Panc1 (cell line): ENCODE data around the gene NRCAM. TPM values are rescaled to one million over a fixed set of nuclear protein-coding genes. Genes with fewer than 3 reads are reported as not detected.

Source experiments
- ATAC-seq: fragments of 200-7000 bp; cut with Tn5 transposase; 2 replicates; pipeline ENCODE4 v1.9.1; 2020; ENCODE audit warnings: mild to moderate bottlenecking, moderate library complexity
- BruUV-seq: library from RNA; stranded (reverse); fragments of 400-500 nt; replicated peaks from 2 replicates; lab custom pipeline; 2021; lab: Mats Ljungman, UMichigan
- CTCF ChIA-PET: fragments of 300-600 bp; sonication (Branson Sonifier 250); formaldehyde crosslinking; loops from one replicate; lab custom pipeline; 2022; ENCODE audit warnings: antibody characterized with exemption; lab: Charles Lee
- POLR2A ChIA-PET: fragments of 300-600 bp; sonication (Branson Sonifier 250); formaldehyde crosslinking; loops from one replicate; lab custom pipeline; 2022; ENCODE audit warnings: antibody characterized with exemption; lab: Charles Lee
- DNase-seq: peaks from one replicate; pipeline ENCODE4 v3.0.0-alpha.2; 2010; ENCODE audit warnings: low read depth, low spot score
- H3K27ac ChIP-seq: 2 replicates; pipeline ENCODE4 v1.5.1; 2011; ENCODE audit warnings: mild to moderate bottlenecking, low read length, inconsistent platforms
- H3K27me3 ChIP-seq: fragments of 200-500 bp; sonication (Bioruptor generic); 2 replicates; pipeline ENCODE4 v1.6.0; 2014; ENCODE audit warnings: low read length, inconsistent platforms; ENCODE audit not compliant: control insufficient read depth, insufficient read depth
- H3K36me3 ChIP-seq: fragments of 200-500 bp; sonication (Bioruptor generic); 2 replicates; pipeline ENCODE4 v1.5.1; 2014; ENCODE audit warnings: inconsistent platforms, mild to moderate bottlenecking, low read length, moderate library complexity; ENCODE audit not compliant: control insufficient read depth, insufficient read depth
- H3K4me1 ChIP-seq: 2 replicates; pipeline ENCODE4 v1.5.1; 2011; ENCODE audit warnings: inconsistent platforms, mild to moderate bottlenecking, low read length, moderate library complexity; ENCODE audit not compliant: control insufficient read depth, insufficient read depth
- H3K4me3 ChIP-seq, 2 experiments: 2 replicates each; pipeline ENCODE4 v1.5.1; 2011 to 2012; ENCODE audit warnings: low read depth in 2 of 2, low read length in 2 of 2, mild to moderate bottlenecking in 2 of 2, inconsistent platforms in 1 of 2, moderate library complexity in 1 of 2
- H3K9me3 ChIP-seq: fragments of 200-500 bp; sonication (Bioruptor generic); 2 replicates; pipeline ENCODE4 v1.5.1; 2014; ENCODE audit warnings: low read depth, mild to moderate bottlenecking, inconsistent platforms, low read length, moderate library complexity; ENCODE audit not compliant: control insufficient read depth, insufficient read depth
- POLR2AphosphoS5 ChIP-seq: IDR thresholded peaks from 2 replicates; pipeline ENCODE4 v1.6.1; 2012; ENCODE audit warnings: mild to moderate bottlenecking, low read depth, low read length, moderate library complexity
- REST ChIP-seq, 2 experiments: IDR thresholded peaks; 2 replicates each; pipeline ENCODE4 v1.6.1; 2011 to 2012; ENCODE audit warnings: low read depth in 2 of 2, control low read depth in 1 of 2, low read length in 1 of 2, mild to moderate bottlenecking in 1 of 2, moderate library complexity in 1 of 2; ENCODE audit not compliant: insufficient read depth in 1 of 2
- SIN3A ChIP-seq: IDR thresholded peaks from 2 replicates; pipeline ENCODE4 v1.6.1; 2012; ENCODE audit warnings: low read depth, mild to moderate bottlenecking, low read length, moderate library complexity, borderline replicate concordance; ENCODE audit not compliant: insufficient read depth
- TCF7L2 ChIP-seq: IDR thresholded peaks from 2 replicates; pipeline ENCODE4 v1.6.1; 2011; ENCODE audit warnings: mild to moderate bottlenecking, low read depth, low read length, inconsistent platforms
- in situ Hi-C: cut with HindIII; loops from 2 replicates; pipeline ENCODE4 v1.10.0; 2016; ENCODE audit warnings: low sequenced_read_pairs, low pct_unique_long_range_greater_than_20kb
- intact Hi-C: fragments of 100-400 bp; cut with micrococcal nuclease; formaldehyde crosslinking; loops from one replicate; pipeline ENCODE4 v1.10.0; 2022; ENCODE audit not compliant: unreplicated experiment
- total RNA-seq: library from RNA; stranded (reverse); gene quantifications from one replicate; pipeline ENCODE4 v1.2.1, GENCODE V29; 2021; ENCODE audit not compliant: unreplicated experiment
- TF ChIP-seq, protein P1 (sequence below): fragments of 450-650 bp; IDR thresholded peaks from 2 replicates; pipeline ENCODE4 v1.5.1; 2017; ENCODE audit warnings: mild to moderate bottlenecking

The NRCAM gene
- total RNA-seq, 1 experiment from 2014 or later: 0.21 TPM

GRCh38 chr7:108114117-108114841 is 342.0 kb downstream of the NRCAM start:
- no peak overlapping the region for H3K27ac ChIP-seq
- BruUV-seq: no TSS peak
- H3K27me3 ChIP-seq: no peaks in the 10 kb centered on the region
- H3K36me3 ChIP-seq: no peaks in the 10 kb centered on the region
- no peaks in the 10 kb centered on the region for H3K4me1 ChIP-seq
- TF ChIP-seq SIN3A: no peak
- TF ChIP-seq, protein P1, sequence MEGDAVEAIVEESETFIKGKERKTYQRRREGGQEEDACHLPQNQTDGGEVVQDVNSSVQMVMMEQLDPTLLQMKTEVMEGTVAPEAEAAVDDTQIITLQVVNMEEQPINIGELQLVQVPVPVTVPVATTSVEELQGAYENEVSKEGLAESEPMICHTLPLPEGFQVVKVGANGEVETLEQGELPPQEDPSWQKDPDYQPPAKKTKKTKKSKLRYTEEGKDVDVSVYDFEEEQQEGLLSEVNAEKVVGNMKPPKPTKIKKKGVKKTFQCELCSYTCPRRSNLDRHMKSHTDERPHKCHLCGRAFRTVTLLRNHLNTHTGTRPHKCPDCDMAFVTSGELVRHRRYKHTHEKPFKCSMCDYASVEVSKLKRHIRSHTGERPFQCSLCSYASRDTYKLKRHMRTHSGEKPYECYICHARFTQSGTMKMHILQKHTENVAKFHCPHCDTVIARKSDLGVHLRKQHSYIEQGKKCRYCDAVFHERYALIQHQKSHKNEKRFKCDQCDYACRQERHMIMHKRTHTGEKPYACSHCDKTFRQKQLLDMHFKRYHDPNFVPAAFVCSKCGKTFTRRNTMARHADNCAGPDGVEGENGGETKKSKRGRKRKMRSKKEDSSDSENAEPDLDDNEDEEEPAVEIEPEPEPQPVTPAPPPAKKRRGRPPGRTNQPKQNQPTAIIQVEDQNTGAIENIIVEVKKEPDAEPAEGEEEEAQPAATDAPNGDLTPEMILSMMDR: peak; percentile 61
- ChIA-PET CTCF (no interaction called here), POLR2A (no interaction called here)
- no peak overlapping the region for H3K4me3 ChIP-seq
- in situ Hi-C loops: no loop called here
- intact Hi-C loops: loop anchor here (5.0 kb wide), 1 partner anchor 33 kb away; no protein-coding TSS in a partner anchor
- ATAC-seq: no peak
- no peak for DNase-seq
- no peaks in the 10 kb centered on the region for H3K9me3 ChIP-seq

DNA sequence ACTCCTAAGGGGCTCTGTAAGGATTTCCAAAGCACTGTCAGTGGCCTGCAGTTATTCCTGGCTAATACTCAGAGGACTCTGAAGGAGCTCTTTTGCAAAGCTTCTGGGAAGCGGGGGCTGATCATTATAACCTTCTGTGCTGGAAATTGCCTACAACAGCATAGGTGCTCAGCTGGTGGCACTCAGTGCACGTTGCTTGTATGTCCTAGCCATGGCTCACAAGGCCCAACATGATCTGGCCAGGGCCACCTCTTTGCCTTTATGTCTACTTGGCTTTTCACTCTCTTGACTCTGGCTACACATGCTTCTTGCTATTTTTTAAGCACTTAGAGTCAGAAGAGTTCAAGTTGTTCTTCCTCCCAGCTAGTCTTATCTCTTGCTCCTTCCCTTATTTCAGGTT is 343.6 kb downstream of the NRCAM start:
- in situ Hi-C loops: no loop called here

More for the DNA sequence above, 343.6 kb downstream of the NRCAM start:
- no peak for TF ChIP-seq POLR2AphosphoS5
- no peak for TF ChIP-seq REST (IDR thresholded peaks at IDR 0.05; ENCODE audit: insufficient read depth in 1 of 2, low read depth in 2 of 2, low read length in 1 of 2)
- TF ChIP-seq TCF7L2: no peak
- no peak for TF ChIP-seq SIN3A
- TF ChIP-seq, protein P1: no peak
- ATAC-seq (no peak), DNase-seq (no peak)
- BruUV-seq: no TSS peak
- Histone ChIP-seq H3K27ac (no peak overlapping the region), H3K27me3 (no peaks in the 10 kb centered on the region), H3K36me3 (no peaks in the 10 kb centered on the region), H3K4me1 (no peaks in the 10 kb centered on the region), H3K9me3 (no peaks in the 10 kb centered on the region), H3K4me3 (no peak overlapping the region)
- intact Hi-C loops: loop anchor here (5.0 kb wide), 1 partner anchor 35 kb away; no protein-coding TSS in a partner anchor
- CTCF ChIA-PET: no interaction called here
- POLR2A ChIA-PET: no interaction called here
